Transverse colon (tissue), 4 donors: ENCODE data around the gene EVPL. TPM values are rescaled to one million over a fixed set of nuclear protein-coding genes. Genes with fewer than 3 reads are reported as not detected.

Experiments used
- DNase-seq: peaks from one replicate; pipeline ENCODE4 v3.0.0-alpha.2; 2019
- H3K27ac ChIP-seq, 4 donors: fragments of 200-600 bp; sonication (generic); 2 replicates each; pipeline ENCODE4 v1.5.1; 2016 to 2018; ENCODE audit warnings: inconsistent platforms in 4 of 4
- H3K27me3 ChIP-seq: fragments of 200-600 bp; sonication (generic); 2 replicates; pipeline ENCODE4 v1.5.1; 2017; ENCODE audit warnings: inconsistent platforms
- H3K36me3 ChIP-seq, 4 donors: fragments of 200-600 bp; sonication (generic); 2 replicates each; pipeline ENCODE4 v1.5.1; 2017 to 2019; ENCODE audit warnings: inconsistent platforms in 4 of 4
- H3K4me1 ChIP-seq, 4 donors: fragments of 200-600 bp; sonication (generic); 2 replicates each; pipeline ENCODE4 v1.5.1; 2017 to 2020; ENCODE audit warnings: inconsistent platforms in 4 of 4
- H3K4me3 ChIP-seq, 4 donors: fragments of 200-600 bp; sonication (generic); 1 replicate in 1 of 4; 2 replicates in 3 of 4; pipeline versions ENCODE4 v1.5.1 to v1.6.1; 2017 to 2019; ENCODE audit warnings: inconsistent platforms in 4 of 4
- H3K9me3 ChIP-seq, 2 donors: fragments of 200-600 bp; sonication (generic); 2 replicates each; pipeline ENCODE4 v1.5.1; 2017 to 2019; ENCODE audit warnings: inconsistent platforms in 2 of 2
- CTCF ChIP-seq, 5 experiments: fragments of 200-600 bp in 3 of 5; fragments of 450-650 bp in 2 of 5; sonication (generic) in 3 of 5; IDR thresholded peaks; 1 replicate in 2 of 5; 2 replicates in 3 of 5; pipeline ENCODE4 v1.5.1; 2016 to 2017; ENCODE audit warnings: antibody characterized with exemption in 5 of 5, inconsistent platforms in 3 of 5, mild to moderate bottlenecking in 2 of 5, moderate library complexity in 1 of 5
- EP300 ChIP-seq: sonication (generic); formaldehyde crosslinking; IDR thresholded peaks from one replicate; pipeline ENCODE4 v1.6.1; 2017; ENCODE audit warnings: antibody characterized with exemption, low read depth
- POLR2A ChIP-seq: fragments of 450-650 bp; IDR thresholded peaks from one replicate; pipeline ENCODE4 v1.6.1; 2016; ENCODE audit warnings: antibody characterized with exemption, mild to moderate bottlenecking, moderate library complexity
- POLR2AphosphoS5 ChIP-seq, 3 donors: sonication (generic); formaldehyde crosslinking; IDR thresholded peaks; one replicate each; pipeline ENCODE4 v1.6.1; 2016; ENCODE audit warnings: antibody characterized with exemption in 3 of 3
- WGBS, 2 donors: methylation state at CpG; one replicate each; pipeline ENCODE4 v1.1.5; 2018; ENCODE audit warnings: low coverage in 1 of 2; 5-methylcytosine and 5-hydroxymethylcytosine counted together
- in situ Hi-C, 4 donors: fragments of 200-750 bp; cut with MboI; loops; one replicate each; pipeline versions ENCODE4 v1.15.0 to v1.15.1; 2017; ENCODE audit warnings: low sequenced_read_pairs in 3 of 4, low pct_ligation_motif_present in 1 of 4, low pct_unique_long_range_greater_than_20kb in 1 of 4
- intact Hi-C: fragments of 100-400 bp; cut with DNase I; formaldehyde crosslinking; loops from one replicate; pipeline ENCODE4 v1.15.1; 2023; ENCODE audit warnings: low total_unique reads
- total RNA-seq, 4 donors: library from RNA; depleted of rRNA; stranded (reverse); fragments of >200 nt; gene quantifications; one replicate each; pipeline ENCODE4 v1.1.0, GENCODE V29; 2016

The EVPL gene
- 10 to 100 TPM; 17.1 to 23.7 (median 20.6) TPM for total RNA-seq

GRCh38 chr17:76027159-76027839, at the start of gene EVPL:
TSS of gene EVPL (minus strand) at chr17:76027306. CDS start at chr17:76027198, 108 bp downstream.
- Histone ChIP-seq H3K27me3 (no peaks in the 10 kb centered on the region), H3K27ac (peak within 1 kb of the TSS; percentile 79 to 87 (median 82)), H3K9me3 (no peaks in the 10 kb centered on the region), H3K4me3 (peak within 1 kb of the TSS in 3 of 4 donors; percentile 34 to 45 (median 44)), H3K4me1 (peaks cover 8 to 45% (median 30%) of the 10 kb centered on the region in 4 donors), H3K36me3 (no peaks in the 10 kb centered on the region)
- DNase-seq, result peak; percentile 90
- in situ Hi-C loops (no loop called here), intact Hi-C loops (no loop called here)
- 60 to 63% methylated on average over 1 to 24 of the region's 24 CpGs for WGBS, 2 donors
- no peak for TF ChIP-seq EP300
- peak; percentile 74 for TF ChIP-seq POLR2A
- TF ChIP-seq CTCF (IDR thresholded peaks at IDR 0.05), result no peak
- TF ChIP-seq POLR2AphosphoS5 (IDR thresholded peaks at IDR 0.05), result peak; percentile 66 to 83 (median 76)

- peaks cover 73% of the 10 kb centered on the region for H3K27me3 ChIP-seq
- H3K4me3 ChIP-seq, result peak overlapping the region in 2 of 4 donors; percentile 6 to 13
- no peak overlapping the region for H3K27ac ChIP-seq
- H3K4me1 ChIP-seq, result peaks cover 22 to 42% (median 37%) of the 10 kb centered on the region in 4 donors
- in situ Hi-C loops (no loop called here), intact Hi-C loops (loop anchor here (10.0 kb wide), 1 partner anchor 61 kb away; no protein-coding TSS in a partner anchor)
- H3K36me3 ChIP-seq, result no peaks in the 10 kb centered on the region
- WGBS, 2 donors, result 9% methylated on average over 41 of the region's 41 CpGs; no CpG with 5 or more reads in 1 of the 2 donors
- no peak for TF ChIP-seq CTCF (IDR thresholded peaks at IDR 0.05)
- TF ChIP-seq EP300, result no peak
- TF ChIP-seq POLR2AphosphoS5 (IDR thresholded peaks at IDR 0.05), result no peak
- no peak for TF ChIP-seq POLR2A
- H3K9me3 ChIP-seq, result no peaks in the 10 kb centered on the region
- DNase-seq, result no peak
Measured at GRCh38 chr17:76076146-76076764, 49.1 kb upstream of the EVPL start.

- Histone ChIP-seq H3K4me3 (peak overlapping the region in 2 of 4 donors; percentile 13 to 27), H3K4me1 (peaks cover 29 to 49% (median 42%) of the 10 kb centered on the region in 4 donors), H3K27ac (peak overlapping the region in 1 of 4 donors; percentile 58), H3K36me3 (no peaks in the 10 kb centered on the region), H3K27me3 (peaks cover 72% of the 10 kb centered on the region), H3K9me3 (no peaks in the 10 kb centered on the region)
- TF ChIP-seq EP300 (no peak), POLR2A (no peak), POLR2AphosphoS5 (IDR thresholded peaks at IDR 0.05) (no peak), CTCF (IDR thresholded peaks at IDR 0.05) (peak in 3 of 5 experiments; percentile 12 to 18 (median 14))
- WGBS, 2 donors, result 0 to 8% methylated on average over 3 to 48 of the region's 48 CpGs
- DNase-seq, result no peak
- intact Hi-C loops, result loop anchor here (10.0 kb wide), 1 partner anchor 61 kb away; no protein-coding TSS in a partner anchor
- in situ Hi-C loops, result no loop called here
Measured at GRCh38 chr17:76075364-76076145, 48.4 kb upstream of the EVPL start.
